ENCODE results near the gene VAPA.

Gene VAPA

DNA sequence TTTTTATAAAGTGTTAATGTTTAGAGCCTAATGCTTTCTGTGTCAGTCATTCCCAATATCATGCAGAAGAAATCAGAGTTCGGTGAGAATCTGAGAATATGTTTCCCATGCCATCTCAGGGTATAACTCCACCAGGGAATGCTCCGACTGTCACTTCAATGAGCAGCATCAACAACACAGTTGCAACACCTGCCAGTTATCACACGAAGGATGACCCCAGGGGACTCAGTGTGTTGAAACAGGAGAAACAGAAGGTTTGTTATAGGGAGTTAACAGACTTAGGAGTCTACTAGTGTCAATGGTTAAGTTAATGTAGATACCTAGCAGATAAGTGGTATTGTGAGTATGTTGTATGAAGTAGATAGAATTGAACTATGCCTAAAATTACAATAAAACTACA is 31.0 kb downstream of the VAPA start:
- no peak for DNase-seq

DNA sequence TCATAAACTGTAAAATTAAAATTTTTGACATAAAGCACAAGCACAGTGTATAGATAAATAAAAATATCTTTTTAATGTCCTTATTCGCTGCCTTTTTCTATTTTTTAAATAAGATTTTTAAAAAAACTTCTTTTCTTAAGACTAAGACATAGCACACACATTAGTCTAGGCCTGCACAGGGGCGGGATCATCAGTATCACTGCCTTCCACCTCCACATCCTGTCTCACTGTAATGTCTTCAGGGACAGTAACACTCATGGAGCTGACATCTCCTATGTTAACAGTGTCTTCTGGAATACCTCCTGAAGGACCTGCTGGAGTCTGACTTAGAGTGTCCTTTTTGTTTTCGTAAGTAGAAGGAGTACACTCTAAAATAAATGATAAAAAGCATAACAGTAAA is 33.0 kb downstream of the VAPA start:
- DNase-seq = no peak

DNA sequence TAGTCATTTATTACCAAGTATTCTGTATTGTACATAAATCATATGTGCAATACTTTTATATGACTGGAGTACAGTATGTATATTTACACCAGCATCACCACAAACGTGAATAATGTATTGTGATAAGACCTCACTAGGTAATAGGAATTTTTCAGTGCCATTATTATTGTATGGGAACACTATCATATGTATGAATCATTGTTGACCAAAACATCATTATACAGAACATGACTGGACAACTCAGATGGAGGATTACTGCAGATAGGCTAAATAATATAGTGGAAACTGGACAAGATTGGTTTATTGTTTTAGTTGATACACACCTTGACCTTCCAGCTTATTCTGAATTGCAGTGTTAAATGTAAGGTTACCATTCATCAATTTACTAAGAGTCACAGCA is 33.4 kb downstream of the VAPA start:
- no peak for DNase-seq

DNA sequence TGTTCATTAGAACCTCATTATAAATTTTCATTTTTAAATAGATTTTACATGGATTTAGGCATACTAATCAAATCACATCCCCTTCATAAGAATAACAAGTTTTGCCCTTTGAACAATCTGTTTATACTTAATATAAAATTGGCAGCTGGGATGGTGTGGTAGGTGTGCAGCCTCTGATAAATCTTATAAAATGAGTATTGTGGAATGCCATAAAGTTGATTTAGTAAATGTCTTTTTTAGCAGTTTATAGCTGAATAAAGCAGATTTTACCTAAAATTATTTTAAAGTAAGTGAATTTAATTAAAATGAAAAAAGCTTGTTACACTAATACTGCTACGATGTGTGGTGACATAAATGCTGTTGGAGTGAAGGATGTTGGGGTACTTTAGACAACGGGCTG is 35.5 kb downstream of the VAPA start:
- no peak for DNase-seq

DNA sequence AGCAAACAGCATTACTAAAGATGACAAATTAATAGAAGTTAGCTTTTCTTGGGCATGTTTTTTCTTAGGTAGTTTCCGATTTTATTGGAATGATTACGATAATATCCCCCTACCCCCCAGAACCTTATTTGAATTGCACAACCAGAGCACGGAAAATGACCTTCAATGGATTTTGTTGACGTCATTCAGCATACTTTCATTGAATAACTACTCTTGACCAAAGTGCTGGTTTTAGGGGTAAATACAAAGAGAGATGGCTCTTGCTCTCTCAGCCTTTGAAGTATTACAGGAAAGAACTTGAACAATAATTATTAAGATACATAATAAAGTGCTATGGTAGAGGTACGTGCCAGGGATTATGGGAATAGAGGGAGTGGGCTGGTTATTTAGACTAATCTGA is 36.0 kb downstream of the VAPA start:
- DNase-seq = no peak

DNA sequence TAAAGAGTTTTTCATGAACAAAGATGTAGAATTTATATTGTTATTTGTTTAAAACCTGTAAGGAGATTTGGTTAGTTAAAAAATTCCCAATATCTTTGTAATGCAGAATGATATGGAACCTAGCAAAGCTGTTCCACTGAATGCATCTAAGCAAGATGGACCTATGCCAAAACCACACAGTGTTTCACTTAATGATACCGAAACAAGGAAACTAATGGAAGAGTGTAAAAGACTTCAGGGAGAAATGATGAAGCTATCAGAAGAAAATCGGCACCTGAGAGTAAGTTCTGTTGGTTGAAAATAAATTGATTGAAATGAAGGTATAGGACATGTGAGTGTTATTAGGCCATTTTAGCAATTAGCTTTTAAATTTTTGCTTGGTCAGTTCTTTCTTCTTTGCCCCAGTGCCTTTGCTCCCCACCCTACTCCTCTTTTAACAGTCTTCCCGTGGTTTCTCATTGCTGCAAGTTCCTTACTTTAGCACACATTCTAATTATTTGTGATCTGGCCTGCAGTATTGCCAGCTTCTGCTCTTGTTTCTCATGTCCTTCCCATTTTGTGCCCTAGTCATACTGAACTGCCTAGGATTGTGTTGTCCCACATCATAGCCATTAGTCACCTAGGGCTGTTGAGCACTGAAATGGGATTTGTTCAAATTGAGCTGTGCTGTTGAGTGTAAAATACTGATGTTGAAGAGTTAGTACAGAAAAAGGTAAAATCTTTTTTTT is 36.6 kb downstream of the VAPA start:
- no peak for DNase-seq

DNA sequence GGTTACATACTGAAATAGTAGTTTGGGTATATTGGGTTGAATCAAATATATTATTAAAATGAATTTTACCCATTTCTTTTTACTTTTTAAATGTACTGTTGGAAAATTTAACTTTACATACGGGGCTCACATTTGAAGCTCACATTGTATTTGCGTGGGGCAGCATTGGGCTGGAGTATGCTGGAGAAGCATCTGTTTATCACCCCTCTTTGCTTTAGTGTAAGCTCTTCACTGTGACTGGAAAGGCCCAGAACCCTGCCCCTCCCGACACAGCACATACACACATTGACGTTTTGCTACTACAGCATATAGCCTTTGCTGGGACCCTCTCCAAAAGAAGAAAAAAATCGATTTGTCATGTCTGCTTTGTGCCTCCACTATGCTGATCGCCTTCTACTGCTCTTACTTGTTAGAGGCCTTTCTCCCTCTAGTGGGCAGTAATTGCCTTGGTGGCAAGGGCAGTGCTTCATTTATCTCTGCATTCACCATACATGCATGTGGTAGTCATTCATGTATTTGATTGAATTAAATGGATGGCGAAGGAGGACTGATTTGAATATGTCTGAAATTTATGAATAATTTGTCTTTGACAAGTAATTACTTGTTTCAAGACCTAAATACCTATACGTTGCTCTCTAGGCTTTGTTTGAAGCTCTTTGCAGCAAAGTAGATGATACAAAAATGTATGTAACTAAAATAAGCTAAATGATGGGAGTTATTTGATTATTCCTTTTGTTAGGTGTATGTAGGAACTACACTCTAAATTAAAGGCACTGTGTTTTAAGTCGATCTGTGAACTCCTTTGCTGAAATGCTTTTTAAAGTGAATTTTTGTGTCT is 37.4 kb downstream of the VAPA start:
- no peak for DNase-seq

DNA sequence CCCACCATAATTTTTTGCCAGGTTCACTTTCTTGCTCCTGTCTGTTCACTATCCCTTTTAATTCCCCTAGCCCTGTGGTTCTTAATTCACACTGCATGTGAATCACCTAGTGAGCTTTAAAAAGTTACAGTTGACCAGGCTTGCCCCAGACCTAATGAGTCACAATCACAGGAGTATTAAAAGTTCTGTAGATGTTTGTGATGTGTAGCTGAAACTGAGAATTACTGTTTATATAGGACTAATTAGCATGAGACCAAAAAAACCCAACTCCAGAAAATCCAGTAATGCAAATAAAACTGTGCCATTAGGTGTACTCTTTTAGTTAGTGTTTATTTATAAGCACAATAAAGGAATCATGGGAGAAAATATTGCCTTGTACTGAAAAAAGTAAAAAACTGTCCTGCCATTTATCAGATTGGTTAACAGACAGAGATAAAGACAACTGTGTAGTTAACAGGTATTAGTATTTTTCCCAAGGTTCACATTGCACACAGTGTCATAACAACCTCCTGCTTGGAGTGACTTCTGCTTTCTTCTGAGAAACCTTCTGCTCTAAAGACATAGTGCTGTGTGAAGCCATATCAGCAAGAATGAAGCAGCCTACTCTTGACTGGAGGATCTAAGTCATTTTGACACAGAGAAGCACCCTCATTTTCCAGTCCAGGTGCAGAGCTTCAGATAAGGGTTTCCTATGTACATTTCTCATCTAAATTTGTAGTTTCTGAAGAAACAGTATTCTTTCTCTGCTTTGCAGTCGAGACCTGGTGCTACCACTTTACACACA is 39.0 kb downstream of the VAPA start:
- DNase-seq = no peak

DNA sequence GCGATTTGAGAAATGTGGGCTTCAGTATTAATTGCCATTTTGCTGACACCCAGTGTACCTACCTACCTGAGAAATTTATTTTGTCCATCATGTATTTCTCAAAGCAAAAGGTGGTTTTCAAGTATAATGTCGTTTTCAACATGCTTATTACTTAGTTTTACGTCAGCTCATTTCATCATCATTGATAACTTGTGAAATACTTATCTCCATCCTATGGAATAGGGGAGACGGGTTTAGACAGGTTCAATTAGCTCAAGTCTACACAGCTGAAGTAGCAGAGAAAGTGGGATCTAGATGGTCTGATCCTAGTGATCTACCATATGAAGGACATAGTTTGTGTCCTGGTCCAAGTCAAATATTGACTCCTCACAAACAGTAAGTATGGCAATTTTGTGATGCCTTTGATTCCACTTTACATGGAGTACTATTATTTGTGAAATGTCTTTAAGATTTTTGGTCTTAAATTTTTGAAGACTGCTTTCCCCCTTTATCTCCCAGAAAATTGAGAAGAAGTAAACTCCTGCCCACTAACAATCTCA is 45.1 kb downstream of the VAPA start:
- DNase-seq = no peak

DNA sequence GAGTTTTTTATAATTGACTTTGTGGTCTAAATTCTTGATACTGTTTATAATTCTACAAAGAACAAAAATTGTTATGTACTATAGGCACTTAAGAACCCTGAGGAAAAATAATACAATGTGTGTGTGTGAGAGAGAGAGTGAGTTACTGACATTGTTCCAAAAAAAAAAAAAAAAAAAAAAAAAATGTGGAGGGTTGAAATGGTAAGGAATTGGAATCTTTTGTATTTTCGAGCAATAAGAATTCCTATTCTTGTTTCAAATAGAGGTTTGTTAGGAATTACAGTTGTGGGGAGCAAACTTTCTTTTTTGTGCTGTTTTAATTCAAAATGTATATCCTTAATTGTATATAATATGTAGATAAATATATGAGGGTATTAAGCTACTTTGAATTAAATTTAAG is 45.7 kb downstream of the VAPA start:
- no peak for DNase-seq

DNA sequence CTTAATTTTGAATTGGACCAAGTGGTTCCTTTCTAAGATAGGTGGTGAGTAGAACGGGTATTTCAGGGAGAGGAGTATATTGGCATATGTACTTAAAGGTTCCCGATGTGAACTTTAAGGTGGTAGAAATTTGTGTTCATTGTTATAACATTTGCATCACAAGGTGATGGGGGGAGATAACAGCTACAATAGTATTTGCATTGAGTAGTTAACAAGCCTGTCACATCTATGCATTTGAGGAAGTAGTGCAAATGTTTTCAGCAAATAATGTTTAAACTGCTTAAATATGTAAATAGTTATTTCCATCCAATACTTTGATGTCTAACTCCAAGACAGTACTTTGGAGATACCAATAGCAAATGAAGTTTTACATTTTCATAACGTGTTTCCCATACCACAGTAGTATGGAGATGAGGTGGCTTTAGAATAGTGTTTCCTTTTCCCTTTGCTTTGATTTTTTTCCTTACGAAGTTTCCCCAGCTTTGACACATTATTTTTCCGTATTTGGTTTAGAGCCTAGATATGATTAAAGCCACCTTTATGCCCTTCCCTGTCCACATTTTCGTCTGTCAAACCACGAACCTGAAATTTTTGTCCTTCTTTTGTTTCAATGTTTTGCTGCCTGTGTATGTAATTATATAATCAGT is 46.6 kb downstream of the VAPA start:
- DNase-seq = no peak

DNA sequence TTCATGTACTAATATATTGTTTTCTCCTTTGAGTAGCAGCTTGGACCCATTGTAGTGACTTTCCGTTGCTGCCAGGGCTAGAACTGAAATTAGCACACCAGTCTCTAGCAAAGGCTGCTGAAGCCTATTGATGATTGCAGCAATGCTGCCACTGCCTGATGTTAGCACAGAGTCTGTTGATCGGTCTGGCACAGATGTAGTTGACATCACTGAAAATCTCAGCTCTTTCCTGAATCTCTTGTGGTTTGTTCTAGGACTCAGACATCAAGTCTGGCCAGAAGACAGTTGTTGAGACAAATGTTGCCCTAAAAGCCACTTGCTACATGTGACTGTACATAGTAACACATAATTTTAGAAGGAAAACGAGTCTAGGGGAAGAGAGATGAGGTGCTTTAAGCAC is 47.2 kb downstream of the VAPA start:
- DNase-seq = no peak

DNA sequence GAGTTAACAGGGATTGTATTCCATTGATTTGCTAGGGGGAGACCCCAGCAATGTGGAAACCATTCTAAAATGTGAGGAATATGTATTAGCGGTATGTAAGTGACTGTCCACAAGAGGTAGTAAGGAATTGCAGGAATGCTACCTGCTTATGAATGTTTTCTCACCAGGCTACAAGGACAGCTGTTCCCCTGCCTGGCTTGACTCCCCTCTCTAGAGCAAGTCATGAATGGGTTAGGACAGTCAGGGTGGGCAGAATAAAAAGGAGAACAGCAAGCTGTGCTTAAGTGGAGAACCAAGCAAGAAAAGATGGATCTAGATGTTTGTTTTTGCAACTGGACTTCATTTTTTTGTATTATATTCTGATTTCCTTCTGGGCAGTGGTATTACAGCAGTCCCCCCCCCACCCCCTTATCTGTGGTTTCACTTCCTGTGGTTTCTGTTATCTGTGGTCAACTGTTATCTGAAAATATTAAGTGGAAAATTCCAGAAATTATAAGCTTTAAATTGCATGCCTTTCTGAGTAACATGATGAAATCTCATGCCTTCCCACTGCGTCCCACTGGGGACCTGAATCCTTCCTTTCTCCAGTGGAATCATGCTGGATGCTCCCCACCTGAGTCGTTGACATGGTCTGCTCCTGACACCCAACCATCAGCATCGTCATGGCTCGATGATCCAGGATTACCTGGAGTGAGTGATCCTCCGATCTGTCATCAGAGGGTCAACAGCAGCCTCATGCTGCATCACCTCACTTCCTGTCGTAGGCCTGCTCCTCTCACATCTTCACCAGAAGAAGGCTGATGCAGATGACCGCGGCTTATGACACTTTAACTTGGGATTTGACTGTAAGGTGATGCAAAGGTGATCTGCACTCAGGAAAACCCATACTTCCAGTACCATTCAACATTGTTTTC is 52.2 kb downstream of the VAPA start:
- no peak for DNase-seq

DNA sequence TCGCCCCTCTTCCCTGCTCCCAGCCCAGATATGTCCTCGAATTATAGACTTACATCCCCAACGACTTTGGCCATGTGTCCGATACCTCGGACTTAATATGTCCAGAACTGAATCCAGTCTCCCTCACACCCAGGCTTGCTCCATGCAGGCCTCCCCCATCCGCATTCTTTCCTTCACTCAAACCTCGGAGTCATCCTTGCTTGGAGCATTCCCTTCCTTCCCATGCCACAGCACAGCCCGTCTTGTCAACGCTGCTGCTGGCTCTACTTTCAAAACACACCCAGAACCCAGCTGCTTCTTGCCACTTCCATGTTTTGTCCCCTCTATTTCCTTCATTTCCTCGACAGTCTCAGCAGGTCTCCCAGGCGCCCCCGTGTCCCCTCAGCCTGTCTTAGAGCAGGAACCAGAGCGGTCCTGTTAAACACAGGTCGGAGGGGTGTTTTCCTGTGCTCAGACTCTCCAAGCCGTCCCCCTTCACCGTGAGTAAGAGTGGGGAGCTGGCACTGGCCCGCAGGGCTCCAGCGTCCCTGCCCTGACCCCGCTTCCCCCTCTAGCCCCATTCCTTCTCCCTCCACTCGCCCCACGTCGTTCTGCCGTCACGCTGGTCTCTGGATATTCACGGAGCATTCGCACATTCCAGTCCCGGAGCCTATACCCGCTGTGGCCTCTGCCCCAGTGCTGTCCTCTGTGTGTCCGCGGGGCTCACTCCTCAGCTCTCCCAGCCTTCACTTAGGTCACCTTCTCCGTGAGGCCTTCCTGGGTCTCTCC is 54.4 kb downstream of the VAPA start:
- no peak for DNase-seq

DNA sequence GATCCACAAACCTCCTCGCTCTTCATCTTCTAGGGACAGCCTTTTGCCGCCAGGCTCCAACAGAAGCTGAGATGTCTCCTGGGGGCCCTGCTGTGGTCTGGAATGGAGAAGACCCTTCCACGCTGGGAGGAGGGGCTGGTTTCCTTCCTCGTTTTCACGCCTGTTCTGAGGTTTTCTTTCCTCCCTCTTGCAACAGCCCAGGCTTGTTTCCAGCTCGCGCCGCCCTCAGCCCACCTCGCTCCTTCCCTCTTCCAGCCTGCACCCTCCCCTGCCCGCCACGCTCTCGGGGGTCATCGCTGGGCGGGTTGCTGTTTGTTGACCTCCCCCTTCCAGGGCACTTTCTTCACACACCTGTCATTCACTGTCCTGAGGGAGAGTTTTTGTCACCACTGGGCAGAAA is 55.4 kb downstream of the VAPA start:
- no peak for DNase-seq

DNA sequence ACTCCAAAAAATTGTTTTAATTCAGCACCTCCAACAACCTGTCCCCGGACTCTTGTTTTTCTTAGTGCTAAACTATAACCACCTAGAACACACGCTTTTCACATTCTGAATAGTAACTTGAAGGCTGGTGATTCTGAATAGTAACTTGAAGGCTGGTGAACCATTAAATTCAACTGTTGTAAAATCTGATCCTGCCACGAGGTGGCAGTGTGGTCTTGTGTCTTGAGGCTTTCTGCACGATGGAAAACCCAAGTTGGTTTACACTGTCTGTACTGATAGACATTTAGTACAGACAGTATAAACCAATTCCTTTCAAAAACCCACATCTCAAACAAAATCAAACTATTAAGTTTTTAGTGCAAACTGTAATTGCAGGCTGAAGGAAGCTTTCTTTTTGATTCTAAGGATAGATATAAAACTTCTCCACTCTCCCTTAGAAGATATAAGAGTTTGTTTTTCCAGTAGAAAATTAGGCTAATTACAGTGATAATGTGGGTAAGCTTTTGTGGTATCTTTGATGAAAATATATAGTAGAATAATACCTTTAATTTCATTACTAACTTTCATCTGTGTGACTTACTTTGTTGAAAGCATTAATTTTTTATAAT is 57.6 kb downstream of the VAPA start:
- DNase-seq = peak; percentile 63

DNA sequence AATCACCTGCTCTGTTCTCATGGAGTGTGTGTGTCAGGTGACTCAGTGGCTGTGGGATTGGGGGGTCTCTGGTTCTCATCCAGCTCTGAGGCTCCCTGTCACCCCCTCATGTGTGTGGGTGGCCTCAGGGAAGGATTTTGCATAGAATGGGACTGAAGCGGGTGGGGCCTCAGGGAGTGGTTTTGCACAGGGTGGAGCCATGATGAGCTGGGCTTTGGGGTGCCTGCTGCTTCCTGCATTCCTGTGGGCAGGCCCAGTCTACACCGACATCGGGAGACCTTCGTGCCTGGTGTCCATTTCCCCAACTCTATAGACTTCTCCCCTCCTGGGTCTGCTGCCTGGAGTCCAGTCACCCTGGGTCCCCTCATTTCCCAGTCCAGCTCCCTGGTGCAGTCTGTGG is 59.7 kb downstream of the VAPA start:
- no peak for DNase-seq

DNA sequence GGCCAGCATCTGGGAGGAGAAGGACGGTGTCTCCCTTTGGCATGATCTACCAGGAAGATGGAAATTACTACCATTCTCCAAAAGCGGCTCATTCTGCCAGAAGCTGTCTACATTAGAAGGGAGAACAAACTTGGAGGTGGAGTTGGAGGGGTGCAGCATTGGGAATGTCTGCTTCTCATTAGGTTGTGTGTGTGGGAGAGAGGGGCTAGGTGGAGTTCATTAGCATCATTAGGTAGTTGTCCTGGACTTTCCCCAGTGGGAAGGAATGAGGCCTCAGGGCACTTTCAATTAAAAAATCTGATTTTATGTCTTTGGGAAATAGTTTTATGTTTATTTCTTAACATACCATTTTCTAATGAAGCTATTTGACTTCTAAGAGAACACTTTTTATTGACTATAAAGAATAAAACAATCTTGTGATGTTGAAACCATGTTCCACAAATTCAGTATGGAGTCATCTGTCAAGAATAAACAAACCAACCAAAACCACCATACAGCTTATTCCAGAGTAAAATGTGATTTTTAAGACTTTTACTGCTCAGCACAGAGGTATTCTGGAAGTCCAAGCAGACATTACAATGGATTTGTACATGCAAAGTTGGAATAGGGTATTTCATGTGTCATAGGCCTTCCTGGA is 60.6 kb downstream of the VAPA start:
- DNase-seq = no peak

DNA sequence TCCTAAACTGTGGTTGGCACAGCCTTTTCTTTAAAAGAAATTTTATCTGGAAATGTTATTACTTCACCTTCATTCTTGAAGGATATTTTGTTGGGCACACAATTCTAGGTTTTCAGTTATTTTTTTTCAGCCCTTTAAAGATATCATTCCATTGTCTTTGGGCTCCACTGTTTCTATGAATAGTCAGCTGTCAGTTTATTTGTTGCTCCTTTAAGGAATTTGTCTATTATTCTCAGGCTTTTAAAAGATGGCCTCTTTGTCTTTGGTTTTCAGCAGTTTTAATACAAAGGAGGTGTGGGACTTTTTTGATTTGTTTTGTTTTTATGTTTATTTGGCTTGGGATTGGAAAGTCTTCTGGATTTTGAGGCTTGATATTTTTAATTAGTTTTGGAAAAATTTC is 61.8 kb downstream of the VAPA start:
- no peak for DNase-seq

DNA sequence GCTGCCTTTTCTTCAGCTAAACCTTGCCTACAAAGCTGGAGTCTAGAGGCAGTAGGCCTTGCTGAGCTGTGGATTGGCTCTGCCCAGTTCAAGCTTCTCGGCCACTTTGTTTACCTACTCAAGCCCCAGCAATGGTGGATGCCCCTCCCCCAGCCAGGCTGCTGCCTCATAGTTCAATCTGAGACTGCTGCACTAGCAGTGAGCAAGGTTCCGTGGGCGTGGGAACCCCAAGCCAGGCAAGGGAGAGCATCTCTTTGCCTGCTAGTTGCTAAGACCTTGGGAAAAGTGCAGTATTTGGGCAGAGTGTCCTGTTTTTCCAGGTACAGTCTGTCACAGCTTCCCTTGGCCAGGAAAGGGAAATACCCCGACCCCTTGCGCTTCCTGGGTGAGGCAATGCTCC is 68.9 kb downstream of the VAPA start:
- no peak for DNase-seq
